ENCODE results near the gene PRPF6. TPM values are rescaled to one million over a fixed set of nuclear protein-coding genes. Genes with fewer than 3 reads are reported as not detected.

The PRPF6 gene
- total RNA-seq, 2 experiments from 2014 or later, result 45.1 to 73.7 TPM

GRCh38 chr20:63955827-63956663 lies 24.9 kb upstream of the PRPF6 start, which contains the start of gene UCKL1:
Gene UCKL1, minus strand, starts transcription at chr20:63956416. Its CDS starts 44 bp downstream, at chr20:63956372.
- ChIA-PET CTCF (ENCODE audit: unreplicated experiment) (no interaction called here), POLR2A (interaction anchor here (1.1 kb wide), 1 partner anchor 38 kb away, joined by 3 read pairs; no protein-coding TSS in a partner anchor)
- H3K9me3 ChIP-seq (ENCODE audit: low read length), result no peaks in the 10 kb centered on the region
- no peaks in the 10 kb centered on the region; the same call in 1 of the 2 replicates for H3K36me3 ChIP-seq (ENCODE audit: insufficient read depth, low read length)
- no TSS peak for BruUV-seq (replicated peaks)
- peak; percentile 93 for DNase-seq (ENCODE audit: low spot score)
- H3K4me3 ChIP-seq (ENCODE audit: low read depth, low read length, poor library complexity, severe bottlenecking), result peak within 1 kb of the TSS; percentile 86
- H2AFZ ChIP-seq (ENCODE audit: low read length), result peak within 1 kb of the TSS; percentile 61
- H3K9me2 ChIP-seq (ENCODE audit: insufficient read depth, low read length), result no peaks in the 10 kb centered on the region
- no peaks in the 10 kb centered on the region for H4K20me1 ChIP-seq (ENCODE audit: insufficient read depth, low read length)
- H3K4me2 ChIP-seq (ENCODE audit: low read length), result peak within 1 kb of the TSS; percentile 85
- H3K4me1 ChIP-seq (ENCODE audit: insufficient read depth, low read length, poor library complexity, severe bottlenecking), result peaks cover 28% of the 10 kb centered on the region
- TF ChIP-seq, protein P1, sequence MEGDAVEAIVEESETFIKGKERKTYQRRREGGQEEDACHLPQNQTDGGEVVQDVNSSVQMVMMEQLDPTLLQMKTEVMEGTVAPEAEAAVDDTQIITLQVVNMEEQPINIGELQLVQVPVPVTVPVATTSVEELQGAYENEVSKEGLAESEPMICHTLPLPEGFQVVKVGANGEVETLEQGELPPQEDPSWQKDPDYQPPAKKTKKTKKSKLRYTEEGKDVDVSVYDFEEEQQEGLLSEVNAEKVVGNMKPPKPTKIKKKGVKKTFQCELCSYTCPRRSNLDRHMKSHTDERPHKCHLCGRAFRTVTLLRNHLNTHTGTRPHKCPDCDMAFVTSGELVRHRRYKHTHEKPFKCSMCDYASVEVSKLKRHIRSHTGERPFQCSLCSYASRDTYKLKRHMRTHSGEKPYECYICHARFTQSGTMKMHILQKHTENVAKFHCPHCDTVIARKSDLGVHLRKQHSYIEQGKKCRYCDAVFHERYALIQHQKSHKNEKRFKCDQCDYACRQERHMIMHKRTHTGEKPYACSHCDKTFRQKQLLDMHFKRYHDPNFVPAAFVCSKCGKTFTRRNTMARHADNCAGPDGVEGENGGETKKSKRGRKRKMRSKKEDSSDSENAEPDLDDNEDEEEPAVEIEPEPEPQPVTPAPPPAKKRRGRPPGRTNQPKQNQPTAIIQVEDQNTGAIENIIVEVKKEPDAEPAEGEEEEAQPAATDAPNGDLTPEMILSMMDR (conservative IDR thresholded peaks at IDR 0.05; ENCODE audit: low read length), result no peak; the same call in 1 of the 2 replicates
- TF ChIP-seq EZH2phosphoT487 (IDR thresholded peaks at IDR 0.05; ENCODE audit: borderline replicate concordance, low read depth, low read length), result no peak
- peaks cover 25% of the 10 kb centered on the region; the same call in 1 of the 2 replicates for H3K79me2 ChIP-seq (ENCODE audit: insufficient read depth, low read depth, low read length)
- intact Hi-C loops (cut with micrococcal nuclease; ENCODE audit: unreplicated experiment), result no loop called here
- peak within 1 kb of the TSS; percentile 81 for H3K27ac ChIP-seq (ENCODE audit: low read depth, low read length, poor library complexity, severe bottlenecking)

- BruUV-seq (replicated peaks), result no TSS peak
- H2AFZ ChIP-seq (ENCODE audit: low read length), result peak overlapping the region; percentile 61
- H3K36me3 ChIP-seq (ENCODE audit: insufficient read depth, low read length), result no peaks in the 10 kb centered on the region; the same call in 1 of the 2 replicates
- DNase-seq (ENCODE audit: low spot score), result no peak
- no peaks in the 10 kb centered on the region for H3K9me3 ChIP-seq (ENCODE audit: low read length)
- ChIA-PET CTCF (ENCODE audit: unreplicated experiment) (interaction anchor here (1.0 kb wide), 1 partner anchor 80 kb away, joined by 3 read pairs; no protein-coding TSS in a partner anchor), POLR2A (interaction anchor here (1.0 to 1.1 kb wide), 2 partner anchors 24 to 38 kb away, joined by 3 to 4 read pairs; no protein-coding TSS in a partner anchor)
- H3K79me2 ChIP-seq (ENCODE audit: insufficient read depth, low read depth, low read length), result peaks cover 25% of the 10 kb centered on the region; the same call in 1 of the 2 replicates
- no peak for TF ChIP-seq EZH2phosphoT487 (IDR thresholded peaks at IDR 0.05; ENCODE audit: borderline replicate concordance, low read depth, low read length)
- TF ChIP-seq, protein P1 (conservative IDR thresholded peaks at IDR 0.05; ENCODE audit: low read length), result no peak
- H3K4me1 ChIP-seq (ENCODE audit: insufficient read depth, low read length, poor library complexity, severe bottlenecking), result peaks cover 28% of the 10 kb centered on the region
- peak overlapping the region; percentile 85 for H3K4me2 ChIP-seq (ENCODE audit: low read length)
- peak overlapping the region; percentile 81 for H3K27ac ChIP-seq (ENCODE audit: low read depth, low read length, poor library complexity, severe bottlenecking)
- H4K20me1 ChIP-seq (ENCODE audit: insufficient read depth, low read length), result no peaks in the 10 kb centered on the region
- peak overlapping the region; percentile 70 for H3K4me3 ChIP-seq (ENCODE audit: low read depth, low read length, poor library complexity, severe bottlenecking)
- intact Hi-C loops (cut with micrococcal nuclease; ENCODE audit: unreplicated experiment), result no loop called here
- H3K9me2 ChIP-seq (ENCODE audit: insufficient read depth, low read length), result no peaks in the 10 kb centered on the region
Measured at GRCh38 chr20:63956664-63957003, 24.3 kb upstream of the PRPF6 start.
